ENCODE data around the gene CRLF1. TPM values are rescaled to one million over a fixed set of nuclear protein-coding genes. Genes with fewer than 3 reads are reported as not detected.

Gene CRLF1
- polyA plus RNA-seq, 2 of the 4 experiments (the other 2 are of a cell fraction) = 0.37 to 2.5 TPM

- DNase-seq (ENCODE audit: low read depth in 1 of 2, low spot score in 1 of 2) = no peak
- Histone ChIP-seq H3K9me3 (no peaks in the 10 kb centered on the region), H3K4me3 (no peak overlapping the region), H3K4me1 (peaks cover 14% of the 10 kb centered on the region), H3K27ac (no peak overlapping the region), H3K4me2 (no peak overlapping the region)
- ChIA-PET POLR2A (interaction anchor here (0.6 kb wide), 1 partner anchor 62 kb away, joined by 3 read pairs; no protein-coding TSS in a partner anchor), CTCF (interaction anchor here (1.6 to 3.8 kb wide), 3 partner anchors 11 to 269 kb away, joined by 3 to 22 read pairs (median 4); partner anchors contain the start of gene REX1BD)
- FAIRE-seq = no peak
- no peak for ATAC-seq
- 93% methylated on average over 20 of the region's 21 CpGs for WGBS (ENCODE audit: missing lambda C conversion rate)
- no peak for TF ChIP-seq ZFP36 (IDR thresholded peaks at IDR 0.05; ENCODE audit: borderline replicate concordance, partially characterized antibody)
- no peak for TF ChIP-seq HES2 (IDR thresholded peaks at IDR 0.05)
- TF ChIP-seq RCOR1 (IDR thresholded peaks at IDR 0.05; ENCODE audit: low read depth, low read length) = no peak
- TF ChIP-seq EHF (CRISPR knock-in tag; IDR thresholded peaks at IDR 0.05) = no peak
- no peak for TF ChIP-seq JUN (IDR thresholded peaks at IDR 0.05)
- TF ChIP-seq ZNF302 (CRISPR knock-in tag; IDR thresholded peaks at IDR 0.05) = no peak
- TF ChIP-seq HEYL (CRISPR knock-in tag; IDR thresholded peaks at IDR 0.05) = no peak
- TF ChIP-seq, protein P1, sequence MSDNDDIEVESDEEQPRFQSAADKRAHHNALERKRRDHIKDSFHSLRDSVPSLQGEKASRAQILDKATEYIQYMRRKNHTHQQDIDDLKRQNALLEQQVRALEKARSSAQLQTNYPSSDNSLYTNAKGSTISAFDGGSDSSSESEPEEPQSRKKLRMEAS (IDR thresholded peaks at IDR 0.05) = no peak
- TF ChIP-seq TFCP2L1 (CRISPR knock-in tag; IDR thresholded peaks at IDR 0.05) = no peak
Observed at GRCh38 chr19:18577365-18577914, 29.2 kb downstream of the CRLF1 start.

DNA sequence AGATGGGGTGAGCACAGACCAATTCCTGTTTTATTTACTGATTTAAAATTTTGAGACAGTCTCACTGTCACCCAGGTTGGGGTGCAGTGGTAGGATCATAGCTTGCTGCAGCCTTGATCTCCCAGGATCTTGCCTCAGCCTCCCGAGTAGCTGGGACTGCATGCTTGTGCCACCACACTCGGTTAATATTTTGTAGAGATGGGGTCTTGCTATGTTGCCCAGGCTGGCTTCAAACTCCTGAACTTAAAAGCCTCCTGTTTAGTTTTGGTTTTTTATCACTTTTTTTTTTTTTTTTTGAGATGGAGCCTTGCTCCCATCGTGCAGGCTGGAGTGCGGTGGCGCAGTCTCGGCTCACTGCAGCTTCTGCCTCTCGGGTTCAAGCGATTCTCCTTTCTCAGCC lies 30.2 kb downstream of the CRLF1 start:
- no peak for ATAC-seq
- Histone ChIP-seq H3K9me3 (no peaks in the 10 kb centered on the region), H3K4me3 (no peak overlapping the region), H3K4me1 (peaks cover 14% of the 10 kb centered on the region), H3K4me2 (no peak overlapping the region), H3K27ac (no peak overlapping the region)
- CTCF ChIA-PET = interaction anchor here (1.6 to 3.8 kb wide), 2 partner anchors 12 to 271 kb away, joined by 3 to 22 read pairs; partner anchors contain the start of gene REX1BD
- no peak for FAIRE-seq
- POLR2A ChIA-PET = no interaction called here
- 95% methylated on average over 8 of the region's 8 CpGs for WGBS (ENCODE audit: missing lambda C conversion rate)
- TF ChIP-seq KDM1A (IDR thresholded peaks at IDR 0.05; ENCODE audit: low read depth) (no peak), FOSL2 (IDR thresholded peaks at IDR 0.05) (no peak), FOSL2 (CRISPR knock-in tag; IDR thresholded peaks at IDR 0.05) (no peak), CHD4 (IDR thresholded peaks at IDR 0.05; ENCODE audit: borderline replicate concordance) (no peak), HDAC2 (IDR thresholded peaks at IDR 0.05) (no peak), NR3C1 (IDR thresholded peaks at IDR 0.05) (no peak), BHLHE40 (IDR thresholded peaks at IDR 0.05; ENCODE audit: low read depth, low read length) (no peak), MAFK (IDR thresholded peaks at IDR 0.05; ENCODE audit: partially characterized antibody) (no peak), MYC (IDR thresholded peaks at IDR 0.05; ENCODE audit: borderline replicate concordance, low read length) (no peak), TP53 (CRISPR knock-in tag; IDR thresholded peaks at IDR 0.05) (no peak), CBX2 (IDR thresholded peaks at IDR 0.05; ENCODE audit: borderline replicate concordance, low read depth) (no peak), RARB (CRISPR knock-in tag; IDR thresholded peaks at IDR 0.05) (no peak), CHD2 (IDR thresholded peaks at IDR 0.05; ENCODE audit: low read length, partially characterized antibody) (no peak), HES2 (IDR thresholded peaks at IDR 0.05) (no peak), SMC3 (IDR thresholded peaks at IDR 0.05) (no peak), POLR2A (IDR thresholded peaks at IDR 0.05; ENCODE audit: low read length) (no peak), MAZ (IDR thresholded peaks at IDR 0.05; ENCODE audit: borderline replicate concordance, low read depth, low read length) (no peak), RNF2 (IDR thresholded peaks at IDR 0.05; ENCODE audit: borderline replicate concordance, low read depth) (no peak)
- TF ChIP-seq, protein P2, sequence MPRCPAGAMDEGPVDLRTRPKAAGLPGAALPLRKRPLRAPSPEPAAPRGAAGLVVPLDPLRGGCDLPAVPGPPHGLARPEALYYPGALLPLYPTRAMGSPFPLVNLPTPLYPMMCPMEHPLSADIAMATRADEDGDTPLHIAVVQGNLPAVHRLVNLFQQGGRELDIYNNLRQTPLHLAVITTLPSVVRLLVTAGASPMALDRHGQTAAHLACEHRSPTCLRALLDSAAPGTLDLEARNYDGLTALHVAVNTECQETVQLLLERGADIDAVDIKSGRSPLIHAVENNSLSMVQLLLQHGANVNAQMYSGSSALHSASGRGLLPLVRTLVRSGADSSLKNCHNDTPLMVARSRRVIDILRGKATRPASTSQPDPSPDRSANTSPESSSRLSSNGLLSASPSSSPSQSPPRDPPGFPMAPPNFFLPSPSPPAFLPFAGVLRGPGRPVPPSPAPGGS (IDR thresholded peaks at IDR 0.05) = no peak
- TF ChIP-seq, protein P1 (IDR thresholded peaks at IDR 0.05) = no peak
- DNase-seq (ENCODE audit: low read depth in 1 of 2, low spot score in 1 of 2) = no peak
